CD4-positive, alpha-beta memory T cell (primary cell): ENCODE results near the gene YAF2. TPM values are rescaled to one million over a fixed set of nuclear protein-coding genes. Genes with fewer than 3 reads are reported as not detected.
A peak's percentile ranks its signal among the peaks of the same experiment; 100 is the strongest.

Source experiments
- CTCF ChIA-PET: fragments of 350-600 bp; sonication (Branson Sonifier 250); formaldehyde crosslinking; loops from one replicate; lab custom pipeline; 2021; ENCODE audit warnings: inconsistent platforms; ENCODE audit not compliant: partially characterized antibody; lab: Charles Lee
- POLR2A ChIA-PET: fragments of 350-600 bp; sonication (Branson Sonifier 250); formaldehyde crosslinking; loops from one replicate; lab custom pipeline; 2021; ENCODE audit not compliant: partially characterized antibody; lab: Charles Lee
- DNase-seq, 5 donors: peaks; one replicate each; pipeline versions ENCODE4 v3.0.0 to v3.0.0-alpha.2; 2020 to 2022; ENCODE audit warnings: mixed read lengths in 1 of 5
- H3K27ac ChIP-seq: one replicate; pipeline ENCODE4 v1.7.0; 2013; ENCODE audit warnings: low read depth, low read length
- H3K27me3 ChIP-seq: 2 replicates; pipeline ENCODE4 v1.7.0; 2013; ENCODE audit warnings: mild to moderate bottlenecking, low read length, moderate library complexity; ENCODE audit not compliant: insufficient read depth
- H3K36me3 ChIP-seq: 2 replicates; pipeline ENCODE4 v1.7.0; 2013; ENCODE audit warnings: mild to moderate bottlenecking, low read length, moderate library complexity; ENCODE audit not compliant: insufficient read depth
- H3K4me1 ChIP-seq: 2 replicates; pipeline ENCODE4 v1.7.0; 2013; ENCODE audit warnings: mild to moderate bottlenecking, low read length, moderate library complexity; ENCODE audit not compliant: insufficient read depth
- H3K4me3 ChIP-seq, 2 donors: one replicate each; pipeline ENCODE4 v1.7.0; 2013; ENCODE audit warnings: low read length in 2 of 2, mild to moderate bottlenecking in 1 of 2
- H3K9me3 ChIP-seq, 2 donors: one replicate each; pipeline ENCODE4 v1.7.0; 2013; ENCODE audit warnings: low read length in 2 of 2, control low read depth in 1 of 2; ENCODE audit not compliant: control insufficient read depth in 1 of 2
- H3K27ac Mint-ChIP-seq, 7 donors: one replicate each; pipeline ENCODE4 v1.8.0; 2020 to 2021; ENCODE audit warnings: mixed read lengths in 7 of 7, mild to moderate bottlenecking in 6 of 7, inconsistent platforms in 3 of 7, moderate library complexity in 3 of 7
- H3K27me3 Mint-ChIP-seq, 2 donors: one replicate each; pipeline ENCODE4 v1.8.0; 2020 to 2021; ENCODE audit warnings: mixed read lengths in 2 of 2
- H3K36me3 Mint-ChIP-seq, 2 donors: one replicate each; pipeline ENCODE4 v1.8.0; 2020 to 2021; ENCODE audit warnings: mixed read lengths in 2 of 2, inconsistent platforms in 1 of 2, mild to moderate bottlenecking in 1 of 2
- H3K4me1 Mint-ChIP-seq, 4 donors: one replicate each; pipeline ENCODE4 v1.8.0; 2020 to 2021; ENCODE audit warnings: mixed read lengths in 4 of 4, mild to moderate bottlenecking in 1 of 4
- H3K4me3 Mint-ChIP-seq, 8 donors: one replicate each; pipeline ENCODE4 v1.8.0; 2020 to 2021; ENCODE audit warnings: mixed read lengths in 8 of 8, mild to moderate bottlenecking in 7 of 8, moderate library complexity in 6 of 8, inconsistent platforms in 3 of 8
- H3K9me3 Mint-ChIP-seq, 8 donors: one replicate each; pipeline ENCODE4 v1.8.0; 2020 to 2021; ENCODE audit warnings: mixed read lengths in 8 of 8, mild to moderate bottlenecking in 5 of 8, inconsistent platforms in 3 of 8, moderate library complexity in 1 of 8
- intact Hi-C: fragments of 100-400 bp; cut with micrococcal nuclease; formaldehyde crosslinking; loops from one replicate; pipeline ENCODE4 v1.15.1; 2023
- polyA plus RNA-seq, 2 donors: library from polyadenylated mRNA; unstranded; fragments of 300-500 nt; fragmentation: Illumina TruSeq; gene quantifications; one replicate each; pipeline ENCODE4 v1.2.3, GENCODE V29; 2021
- total RNA-seq, 2 experiments: library from RNA; stranded (reverse); gene quantifications; one replicate each; pipeline ENCODE4 v1.2.3, GENCODE V29; 2021

Gene YAF2
- total and polyA plus RNA-seq, 4 experiments from 2014 or later: 7.2 to 40.7 (median 29.3) TPM

- Mint-ChIP-seq H3K27me3 (no peaks in the 10 kb centered on the region), H3K36me3 (peaks cover 0 to 3% of the 10 kb centered on the region in 2 donors), H3K27ac (peak overlapping the region; percentile 49 to 97 (median 83)), H3K4me3 (peak overlapping the region; percentile 90 to 98 (median 95)), H3K9me3 (peaks cover 0 to 2% (median 0%) of the 10 kb centered on the region in 8 donors), H3K4me1 (peaks cover 35 to 51% (median 44%) of the 10 kb centered on the region in 4 donors)
- ChIA-PET POLR2A (no interaction called here), CTCF (no interaction called here)
- intact Hi-C loops: loop anchor here (1.0 to 2.0 kb wide), 2 partner anchors 45 to 183 kb away; partner anchors contain the start of genes PPHLN1 and ZCRB1
- no peaks in the 10 kb centered on the region for H3K27me3 ChIP-seq
- H3K27ac ChIP-seq: peak overlapping the region; percentile 54
- H3K36me3 ChIP-seq: no peaks in the 10 kb centered on the region
- peaks cover 39% of the 10 kb centered on the region for H3K4me1 ChIP-seq
- no peaks in the 10 kb centered on the region for H3K9me3 ChIP-seq
- peak in 2 of 5 donors; percentile 2 to 33 for DNase-seq
- H3K4me3 ChIP-seq: peak overlapping the region; percentile 44 to 80
These were observed 94.4 kb downstream of the YAF2 start for GRCh38 chr12:42143452-42144157.

- Histone ChIP-seq H3K36me3 (no peaks in the 10 kb centered on the region), H3K4me1 (peaks cover 39% of the 10 kb centered on the region), H3K27me3 (no peaks in the 10 kb centered on the region), H3K4me3 (no peak overlapping the region), H3K27ac (no peak overlapping the region), H3K9me3 (no peaks in the 10 kb centered on the region)
- DNase-seq: no peak
- intact Hi-C loops: no loop called here
- Mint-ChIP-seq H3K4me3 (peak overlapping the region in 2 of 8 donors; percentile 1 to 11), H3K27me3 (no peaks in the 10 kb centered on the region), H3K36me3 (peaks cover 0 to 3% of the 10 kb centered on the region in 2 donors), H3K27ac (peak overlapping the region in 2 of 7 donors; percentile 2 to 36), H3K9me3 (peaks cover 0 to 2% (median 0%) of the 10 kb centered on the region in 8 donors), H3K4me1 (peaks cover 38 to 55% (median 45%) of the 10 kb centered on the region in 4 donors)
- ChIA-PET CTCF (interaction anchor here (1.1 kb wide), 1 partner anchor 15 kb away, joined by 3 read pairs; no protein-coding TSS in a partner anchor), POLR2A (no interaction called here)
These were observed 96.0 kb downstream of the YAF2 start for GRCh38 chr12:42141981-42142606.

- Histone ChIP-seq H3K4me3 (no peak overlapping the region), H3K9me3 (no peaks in the 10 kb centered on the region), H3K27ac (no peak overlapping the region), H3K4me1 (peaks cover 39% of the 10 kb centered on the region), H3K27me3 (no peaks in the 10 kb centered on the region), H3K36me3 (no peaks in the 10 kb centered on the region)
- intact Hi-C loops: no loop called here
- CTCF ChIA-PET: interaction anchor here (1.1 kb wide), 1 partner anchor 117 kb away, joined by 4 read pairs; no protein-coding TSS in a partner anchor
- Mint-ChIP-seq H3K36me3 (peaks cover 0 to 3% of the 10 kb centered on the region in 2 donors), H3K4me1 (peaks cover 40 to 60% (median 49%) of the 10 kb centered on the region in 4 donors), H3K27ac (peak overlapping the region in 6 of 7 donors; percentile 15 to 84 (median 39)), H3K27me3 (no peaks in the 10 kb centered on the region), H3K9me3 (peaks cover 0 to 2% (median 0%) of the 10 kb centered on the region in 8 donors), H3K4me3 (no peak overlapping the region)
- no peak for DNase-seq
- POLR2A ChIA-PET: no interaction called here
These were observed 97.1 kb downstream of the YAF2 start for GRCh38 chr12:42140901-42141300.

- Histone ChIP-seq H3K27me3 (no peaks in the 10 kb centered on the region), H3K9me3 (no peaks in the 10 kb centered on the region), H3K4me3 (no peak overlapping the region), H3K36me3 (no peaks in the 10 kb centered on the region), H3K27ac (no peak overlapping the region), H3K4me1 (peaks cover 6% of the 10 kb centered on the region)
- intact Hi-C loops: no loop called here
- no peak overlapping the region for H3K4me3 Mint-ChIP-seq
- POLR2A ChIA-PET: interaction anchor here (1.2 kb wide), 1 partner anchor 192 kb away, joined by 3 read pairs; no protein-coding TSS in a partner anchor
- peaks cover 31 to 61% (median 44%) of the 10 kb centered on the region in 4 donors for H3K4me1 Mint-ChIP-seq
- no peaks in the 10 kb centered on the region for H3K27me3 Mint-ChIP-seq
- H3K27ac Mint-ChIP-seq: peak overlapping the region in 1 of 7 donors; percentile 31
- H3K9me3 Mint-ChIP-seq: no peaks in the 10 kb centered on the region
- no peak for DNase-seq
- H3K36me3 Mint-ChIP-seq: no peaks in the 10 kb centered on the region
- CTCF ChIA-PET: interaction anchor here (1.3 kb wide), 1 partner anchor 111 kb away, joined by 3 read pairs; no protein-coding TSS in a partner anchor
These were observed 102.7 kb downstream of the YAF2 start for GRCh38 chr12:42135259-42135814.

- no peak for DNase-seq
- Mint-ChIP-seq H3K4me1 (peaks cover 36 to 55% (median 42%) of the 10 kb centered on the region in 4 donors), H3K9me3 (no peaks in the 10 kb centered on the region), H3K27me3 (no peaks in the 10 kb centered on the region), H3K27ac (peak overlapping the region in 1 of 7 donors; percentile 5), H3K36me3 (peaks cover 0 to under 1% of the 10 kb centered on the region in 2 donors), H3K4me3 (no peak overlapping the region)
- Histone ChIP-seq H3K4me3 (no peak overlapping the region), H3K9me3 (no peaks in the 10 kb centered on the region), H3K27ac (no peak overlapping the region), H3K4me1 (peaks cover 5% of the 10 kb centered on the region), H3K27me3 (no peaks in the 10 kb centered on the region), H3K36me3 (no peaks in the 10 kb centered on the region)
- ChIA-PET CTCF (interaction anchor here (1.1 to 1.6 kb wide), 3 partner anchors 14 to 241 kb away, joined by 3 to 5 read pairs (median 4); partner anchors contain the start of gene GXYLT1), POLR2A (interaction anchor here (1.0 kb wide), 1 partner anchor 209 kb away, joined by 3 read pairs; no protein-coding TSS in a partner anchor)
- intact Hi-C loops: no loop called here
These were observed 107.2 kb downstream of the YAF2 start for GRCh38 chr12:42130672-42131402.

GRCh38 chr12:42129595-42130204 lies 108.3 kb downstream of the YAF2 start:
- peaks cover 0 to 1% of the 10 kb centered on the region in 2 donors for H3K36me3 Mint-ChIP-seq
- DNase-seq: peak in 4 of 5 donors; percentile 26 to 37 (median 36)

More at GRCh38 chr12:42129595-42130204, 108.3 kb downstream of the YAF2 start:
- POLR2A ChIA-PET: no interaction called here
- no peaks in the 10 kb centered on the region for H3K36me3 ChIP-seq
- peaks cover 5% of the 10 kb centered on the region for H3K4me1 ChIP-seq
- no peak overlapping the region for H3K27ac ChIP-seq
- no peaks in the 10 kb centered on the region for H3K27me3 ChIP-seq
- CTCF ChIA-PET: interaction anchor here (1.6 to 2.4 kb wide), 2 partner anchors 242 to 243 kb away, joined by 5 to 18 read pairs; no protein-coding TSS in a partner anchor
- intact Hi-C loops: loop anchor here (1.0 kb wide), 2 partner anchors 203 to 243 kb away; no protein-coding TSS in a partner anchor
- H3K9me3 Mint-ChIP-seq: no peaks in the 10 kb centered on the region
- H3K27me3 Mint-ChIP-seq: no peaks in the 10 kb centered on the region
- no peak overlapping the region for H3K4me3 Mint-ChIP-seq
- no peaks in the 10 kb centered on the region for H3K9me3 ChIP-seq
- H3K4me3 ChIP-seq: no peak overlapping the region
- peaks cover 32 to 45% (median 38%) of the 10 kb centered on the region in 4 donors for H3K4me1 Mint-ChIP-seq
- no peak overlapping the region for H3K27ac Mint-ChIP-seq
